EL (cell line): ENCODE data around the gene TSC2.
"Not testable (repeated sequence)": the region's sequence is repeated elsewhere in the genome, so short reads cannot be mapped to it uniquely, and the experiment has no call there.

ENCODE experiments used
- DNase-seq: peaks from one replicate; pipeline ENCODE4 v3.0.0-alpha.2; 2016

Gene TSC2

GRCh38 chr16:2107791-2108125 is 60.0 kb downstream of the TSC2 start:
- not testable (repeated sequence) for DNase-seq

- not testable (repeated sequence) for DNase-seq
Observed at GRCh38 chr16:2108446-2109270, 60.9 kb downstream of the TSC2 start.

- DNase-seq, result not testable (repeated sequence)
Observed at GRCh38 chr16:2109271-2109580, 61.4 kb downstream of the TSC2 start.

GRCh38 chr16:2109872-2110271 is 62.1 kb downstream of the TSC2 start:
- DNase-seq, result not testable (repeated sequence)

GRCh38 chr16:2110332-2111008 is 62.7 kb downstream of the TSC2 start:
- DNase-seq, result not testable (repeated sequence)

GRCh38 chr16:2111009-2111353 is 63.2 kb downstream of the TSC2 start:
- not testable (repeated sequence) for DNase-seq

GRCh38 chr16:2111412-2112335 is 63.9 kb downstream of the TSC2 start:
- not testable (repeated sequence) for DNase-seq

GRCh38 chr16:2112539-2113106 is 64.8 kb downstream of the TSC2 start:
- DNase-seq, result not testable (repeated sequence)

- DNase-seq, result not testable (repeated sequence)
Observed at GRCh38 chr16:2114225-2114624, 66.4 kb downstream of the TSC2 start.

- DNase-seq, result not testable (repeated sequence)
Observed at GRCh38 chr16:2114885-2115590, 67.3 kb downstream of the TSC2 start.

GRCh38 chr16:2115591-2115973 is 67.8 kb downstream of the TSC2 start:
- DNase-seq, result no peak

GRCh38 chr16:2116428-2116827 is 68.6 kb downstream of the TSC2 start:
- not testable (repeated sequence) for DNase-seq

GRCh38 chr16:2117341-2117740 is 69.6 kb downstream of the TSC2 start:
- DNase-seq, result not testable (repeated sequence)

GRCh38 chr16:2117960-2118722 is 70.4 kb downstream of the TSC2 start:
- DNase-seq, result not testable (repeated sequence)

- DNase-seq, result peak; percentile 57
Observed at GRCh38 chr16:2121325-2121724, 73.5 kb downstream of the TSC2 start.

GRCh38 chr16:2121853-2122252 is 74.1 kb downstream of the TSC2 start:
- DNase-seq, result no peak

GRCh38 chr16:2122429-2122828 is 74.6 kb downstream of the TSC2 start:
- DNase-seq, result no peak

- DNase-seq, result not testable (repeated sequence)
Observed at GRCh38 chr16:2122934-2123683, 75.3 kb downstream of the TSC2 start.

GRCh38 chr16:2123706-2124376 is 76.1 kb downstream of the TSC2 start:
- not testable (repeated sequence) for DNase-seq

GRCh38 chr16:2124377-2124693 is 76.5 kb downstream of the TSC2 start:
- DNase-seq, result peak; percentile 49
